Measurements from ENCODE around the gene SLC1A5. TPM values are rescaled to one million over a fixed set of nuclear protein-coding genes. Genes with fewer than 3 reads are reported as not detected.
A peak's percentile ranks its signal among the peaks of the same experiment; 100 is the strongest.
"Not testable (repeated sequence)": the region's sequence is repeated elsewhere in the genome, so short reads cannot be mapped to it uniquely, and the experiment has no call there.

The SLC1A5 gene
- total and polyA plus RNA-seq, 7 donors: 3.2 to 12.6 (median 7.8) TPM

DNA sequence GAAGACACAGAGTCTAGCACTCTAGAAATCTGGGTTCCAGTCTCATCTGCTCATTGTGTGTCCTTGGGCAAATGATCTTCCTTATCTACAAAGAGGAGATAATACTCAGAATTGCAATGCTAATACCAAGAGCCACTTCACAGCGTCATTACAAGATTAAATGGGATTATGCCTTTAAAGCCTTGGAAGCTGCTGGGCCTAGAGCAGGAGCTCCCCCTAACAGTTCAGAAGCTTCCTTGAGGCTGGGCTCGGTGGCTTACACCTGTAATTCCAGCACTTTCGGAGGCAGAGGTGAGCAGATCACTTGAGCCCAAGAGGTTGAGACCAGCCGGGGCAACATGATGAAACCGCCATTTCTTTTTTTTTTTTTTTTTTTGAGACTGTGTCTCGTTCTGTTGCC, 34.7 kb upstream of the SLC1A5 start:
- Histone ChIP-seq H3K4me3 (no peak overlapping the region), H3K9me3 (no peaks in the 10 kb centered on the region), H3K4me1 (no peaks in the 10 kb centered on the region), H3K27ac (no peak overlapping the region), H3K27me3 (ENCODE audit: insufficient read depth in 3 of 3, low read length in 2 of 3) (no peaks in the 10 kb centered on the region), H3K36me3 (ENCODE audit: insufficient read depth in 1 of 2, low read depth in 1 of 2) (no peaks in the 10 kb centered on the region)
- intact Hi-C loops (cut with DNase I): no loop called here
- 89 to 93% (median 93%) methylated on average over 5 to 6 of the region's 6 CpGs for WGBS, 3 donors
- ATAC-seq: no peak
- DNase-seq: no peak
- TF ChIP-seq, protein P1, sequence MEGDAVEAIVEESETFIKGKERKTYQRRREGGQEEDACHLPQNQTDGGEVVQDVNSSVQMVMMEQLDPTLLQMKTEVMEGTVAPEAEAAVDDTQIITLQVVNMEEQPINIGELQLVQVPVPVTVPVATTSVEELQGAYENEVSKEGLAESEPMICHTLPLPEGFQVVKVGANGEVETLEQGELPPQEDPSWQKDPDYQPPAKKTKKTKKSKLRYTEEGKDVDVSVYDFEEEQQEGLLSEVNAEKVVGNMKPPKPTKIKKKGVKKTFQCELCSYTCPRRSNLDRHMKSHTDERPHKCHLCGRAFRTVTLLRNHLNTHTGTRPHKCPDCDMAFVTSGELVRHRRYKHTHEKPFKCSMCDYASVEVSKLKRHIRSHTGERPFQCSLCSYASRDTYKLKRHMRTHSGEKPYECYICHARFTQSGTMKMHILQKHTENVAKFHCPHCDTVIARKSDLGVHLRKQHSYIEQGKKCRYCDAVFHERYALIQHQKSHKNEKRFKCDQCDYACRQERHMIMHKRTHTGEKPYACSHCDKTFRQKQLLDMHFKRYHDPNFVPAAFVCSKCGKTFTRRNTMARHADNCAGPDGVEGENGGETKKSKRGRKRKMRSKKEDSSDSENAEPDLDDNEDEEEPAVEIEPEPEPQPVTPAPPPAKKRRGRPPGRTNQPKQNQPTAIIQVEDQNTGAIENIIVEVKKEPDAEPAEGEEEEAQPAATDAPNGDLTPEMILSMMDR (IDR thresholded peaks at IDR 0.05): no peak

DNA sequence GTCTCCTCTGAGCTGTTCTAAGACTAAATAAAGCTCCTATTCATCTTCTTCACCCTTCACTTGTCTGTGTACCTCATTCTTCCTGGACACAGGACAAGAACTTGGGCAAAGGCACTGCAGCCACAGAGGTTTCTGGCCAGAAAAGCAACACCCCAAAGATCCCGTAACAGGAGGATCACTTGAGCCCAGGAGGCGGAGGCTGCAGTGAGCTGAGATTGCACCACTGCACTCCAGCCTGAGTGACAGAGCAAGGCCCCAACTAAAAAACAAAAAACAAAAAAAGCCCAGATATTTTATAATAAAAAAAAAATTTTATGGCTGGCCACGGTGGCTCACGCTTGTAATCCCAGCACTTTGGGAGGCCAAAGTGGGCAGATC, 34.0 kb upstream of the SLC1A5 start:
- H3K27ac ChIP-seq; H3K4me1 ChIP-seq; intact Hi-C loops (cut with DNase I); H3K9me3 ChIP-seq; H3K36me3 ChIP-seq (ENCODE audit: insufficient read depth in 1 of 2, low read depth in 1 of 2); H3K4me3 ChIP-seq; ATAC-seq; DNase-seq; H3K27me3 ChIP-seq (ENCODE audit: insufficient read depth in 3 of 3, low read length in 2 of 3): not testable (repeated sequence)
- WGBS, 3 donors: 75 to 93% (median 80%) methylated on average over 4 of the region's 4 CpGs

DNA sequence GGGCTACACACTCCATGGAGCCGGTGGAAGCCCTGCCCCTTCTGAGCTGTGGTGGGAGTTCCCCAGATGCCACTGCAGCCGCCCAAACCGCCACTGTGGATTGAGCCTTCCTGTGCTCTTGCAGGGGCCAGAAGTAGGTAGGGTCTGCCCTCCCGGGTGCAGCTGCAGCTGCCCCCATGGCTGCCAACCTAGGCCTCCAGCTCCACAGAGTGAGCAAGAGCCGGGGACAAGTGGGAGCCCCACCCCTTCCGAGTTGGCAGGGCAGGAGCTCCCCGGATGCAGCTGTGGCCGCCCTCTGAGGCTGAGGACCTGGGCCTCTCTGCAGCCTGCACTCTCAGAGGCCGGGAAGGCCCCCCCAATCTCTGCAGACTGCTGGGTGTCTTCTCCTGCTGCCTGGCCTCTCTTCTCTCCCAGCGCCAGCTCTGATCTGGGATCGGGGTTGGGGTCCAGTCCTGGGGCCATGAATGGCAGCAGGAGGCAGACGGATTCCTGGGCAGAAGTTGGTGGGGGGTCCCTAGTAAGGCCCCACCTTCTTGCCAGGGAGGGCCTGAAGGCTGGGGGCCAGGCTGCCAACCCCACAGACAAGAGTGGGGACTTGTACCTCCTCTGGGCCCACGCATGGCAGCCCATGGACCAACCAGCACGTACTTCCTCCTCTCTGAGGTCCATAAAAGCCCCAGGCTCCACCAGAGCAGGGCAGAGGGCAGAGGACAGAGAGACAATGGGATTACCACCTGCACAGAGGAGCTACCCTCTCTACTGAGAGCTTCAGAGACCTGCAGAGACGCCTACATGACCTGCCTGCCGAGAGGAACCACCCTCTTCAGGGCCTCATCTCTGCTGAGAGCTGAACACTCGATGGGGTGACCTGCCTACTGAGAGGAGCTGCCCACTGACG, 33.4 kb upstream of the SLC1A5 start:
- TF ChIP-seq, protein P1 (IDR thresholded peaks at IDR 0.05): no peak
- intact Hi-C loops (cut with DNase I): no loop called here
- H3K27ac ChIP-seq: no peak overlapping the region
- 54 to 67% (median 60%) methylated on average over 17 to 18 of the region's 18 CpGs for WGBS, 3 donors
- ATAC-seq (peak in 1 of 4 donors; percentile 42), DNase-seq (no peak)
- H3K4me1 ChIP-seq: no peaks in the 10 kb centered on the region
- no peaks in the 10 kb centered on the region for H3K9me3 ChIP-seq
- no peaks in the 10 kb centered on the region for H3K27me3 ChIP-seq (ENCODE audit: insufficient read depth in 3 of 3, low read length in 2 of 3)
- H3K36me3 ChIP-seq (ENCODE audit: insufficient read depth in 1 of 2, low read depth in 1 of 2): no peaks in the 10 kb centered on the region
- no peak overlapping the region for H3K4me3 ChIP-seq

DNA sequence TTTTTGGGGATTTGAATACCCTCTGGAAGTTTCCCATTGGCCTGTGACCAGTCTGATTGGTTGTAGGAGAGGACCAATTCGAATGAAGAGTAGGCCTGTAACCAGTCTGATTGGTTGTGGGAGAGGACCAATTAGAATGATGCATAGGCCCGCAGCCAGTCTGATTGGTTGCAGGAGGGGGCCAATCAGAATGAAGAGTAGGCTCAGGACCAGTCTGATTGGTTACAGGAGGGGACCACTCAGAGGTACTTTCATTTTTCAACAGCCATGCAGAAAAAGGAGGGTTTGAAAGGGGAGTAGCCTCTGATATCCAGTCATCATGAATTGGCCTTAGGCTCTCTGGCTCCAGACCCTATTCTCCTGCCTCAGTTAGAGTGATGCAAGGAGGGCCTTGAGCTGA, 30.4 kb upstream of the SLC1A5 start:
- no peaks in the 10 kb centered on the region for H3K9me3 ChIP-seq
- intact Hi-C loops (cut with DNase I): no loop called here
- no peaks in the 10 kb centered on the region for H3K27me3 ChIP-seq (ENCODE audit: insufficient read depth in 3 of 3, low read length in 2 of 3)
- DNase-seq (no peak), ATAC-seq (no peak)
- no peaks in the 10 kb centered on the region for H3K36me3 ChIP-seq (ENCODE audit: insufficient read depth in 1 of 2, low read depth in 1 of 2)
- whole genome bisulfite sequencing, 3 donors: 87 to 96% (median 89%) methylated on average over 2 of the region's 2 CpGs
- H3K4me3 ChIP-seq: no peak overlapping the region
- TF ChIP-seq, protein P1 (IDR thresholded peaks at IDR 0.05): no peak
- H3K4me1 ChIP-seq: no peaks in the 10 kb centered on the region
- no peak overlapping the region for H3K27ac ChIP-seq

DNA sequence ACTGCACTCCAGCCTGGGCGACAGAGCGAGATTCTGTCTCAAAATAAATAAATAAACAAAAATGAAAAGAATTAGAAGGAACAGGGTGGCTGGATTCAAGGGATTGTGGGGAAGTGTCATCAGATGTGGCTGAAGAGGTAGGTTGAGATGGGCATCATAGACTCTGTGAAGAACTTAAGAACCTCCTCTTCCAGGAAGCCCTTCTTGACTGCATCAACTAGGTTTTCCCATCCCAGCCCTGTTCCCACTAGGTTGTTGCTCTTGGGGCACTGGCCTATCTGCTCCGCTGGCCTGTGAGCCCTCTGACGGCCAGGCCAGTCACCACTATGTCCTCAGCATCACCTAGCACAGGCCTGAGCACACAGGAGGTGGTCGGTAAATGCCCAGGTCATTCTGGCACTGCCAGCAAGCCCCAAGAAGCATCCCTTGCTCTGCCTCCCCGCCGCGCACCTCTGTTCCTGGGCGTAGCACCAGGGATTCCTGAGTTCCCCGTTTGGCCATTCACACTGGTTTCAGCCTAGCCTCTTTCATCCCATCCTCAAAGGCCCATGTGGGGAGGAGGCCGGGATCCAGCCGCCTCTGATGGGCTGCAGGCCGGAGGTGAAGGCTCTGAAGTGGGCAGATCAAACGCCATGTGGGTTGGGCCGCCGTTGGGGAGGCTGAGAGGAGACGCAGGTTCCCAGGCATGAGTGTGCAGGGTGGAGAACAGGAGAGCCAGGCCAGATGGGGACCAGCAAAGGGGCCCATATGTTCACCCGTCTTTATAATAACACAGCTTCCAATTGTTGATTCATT, 27.6 kb upstream of the SLC1A5 start:
- intact Hi-C loops (cut with DNase I): no loop called here
- Histone ChIP-seq H3K36me3 (ENCODE audit: insufficient read depth in 1 of 2, low read depth in 1 of 2) (no peaks in the 10 kb centered on the region), H3K4me3 (no peak overlapping the region), H3K27me3 (ENCODE audit: insufficient read depth in 3 of 3, low read length in 2 of 3) (no peaks in the 10 kb centered on the region), H3K4me1 (no peaks in the 10 kb centered on the region), H3K9me3 (no peaks in the 10 kb centered on the region), H3K27ac (no peak overlapping the region)
- WGBS, 3 donors: 71 to 79% (median 72%) methylated on average over 17 to 18 of the region's 18 CpGs
- DNase-seq (no peak), ATAC-seq (no peak)
- TF ChIP-seq, protein P1 (IDR thresholded peaks at IDR 0.05): no peak
